Measurements from ENCODE around the gene METTL14.

METTL14 gene

DNA sequence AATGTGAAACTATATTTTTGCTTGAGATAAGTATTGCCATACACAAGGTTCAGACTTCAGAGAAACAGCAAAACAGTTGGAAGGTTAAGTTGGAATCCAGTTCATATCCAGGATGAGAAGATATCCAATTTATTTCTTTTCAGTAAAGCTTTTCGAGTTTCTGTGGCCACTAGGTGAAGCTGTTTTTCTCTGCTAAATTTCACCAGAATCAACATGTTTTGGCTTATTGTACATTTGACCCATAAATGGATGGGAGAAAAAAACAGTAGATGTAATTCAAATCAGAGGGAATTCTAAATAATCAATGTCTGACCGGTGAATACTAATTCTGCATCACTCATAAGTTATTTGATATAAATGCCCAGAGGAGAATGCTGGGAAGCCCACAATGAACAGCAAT lies 9.1 kb upstream of the METTL14 start:
- no peak overlapping the region for H2AFZ ChIP-seq (ENCODE audit: low read length)
- no peak overlapping the region for H3K4me2 ChIP-seq (ENCODE audit: low read depth, low read length, poor library complexity, severe bottlenecking)
- H3K79me2 ChIP-seq (ENCODE audit: insufficient read depth, low read length), result no peaks in the 10 kb centered on the region
- H3K36me3 ChIP-seq (ENCODE audit: insufficient read depth, low read length), result no peaks in the 10 kb centered on the region
- no peaks in the 10 kb centered on the region for H3F3A ChIP-seq (ENCODE audit: low read depth)
- H3K9me2 ChIP-seq (replicated peaks; ENCODE audit: low read depth, low read length), result no peaks in the 10 kb centered on the region
- H3K9me3 ChIP-seq (ENCODE audit: insufficient read depth, low read depth, low read length), result no peaks in the 10 kb centered on the region
- no peak overlapping the region for H3K9ac ChIP-seq (ENCODE audit: low read depth, low read length, poor library complexity, severe bottlenecking)
- H4K20me1 ChIP-seq (ENCODE audit: insufficient read depth, low read length, poor library complexity, severe bottlenecking), result no peaks in the 10 kb centered on the region
- no peak overlapping the region for H3K4me3 ChIP-seq (ENCODE audit: low read length, poor library complexity, severe bottlenecking)
- no peaks in the 10 kb centered on the region for H3K27me3 ChIP-seq (ENCODE audit: insufficient read depth, low read length, poor library complexity, severe bottlenecking)
- TF ChIP-seq, protein P1, sequence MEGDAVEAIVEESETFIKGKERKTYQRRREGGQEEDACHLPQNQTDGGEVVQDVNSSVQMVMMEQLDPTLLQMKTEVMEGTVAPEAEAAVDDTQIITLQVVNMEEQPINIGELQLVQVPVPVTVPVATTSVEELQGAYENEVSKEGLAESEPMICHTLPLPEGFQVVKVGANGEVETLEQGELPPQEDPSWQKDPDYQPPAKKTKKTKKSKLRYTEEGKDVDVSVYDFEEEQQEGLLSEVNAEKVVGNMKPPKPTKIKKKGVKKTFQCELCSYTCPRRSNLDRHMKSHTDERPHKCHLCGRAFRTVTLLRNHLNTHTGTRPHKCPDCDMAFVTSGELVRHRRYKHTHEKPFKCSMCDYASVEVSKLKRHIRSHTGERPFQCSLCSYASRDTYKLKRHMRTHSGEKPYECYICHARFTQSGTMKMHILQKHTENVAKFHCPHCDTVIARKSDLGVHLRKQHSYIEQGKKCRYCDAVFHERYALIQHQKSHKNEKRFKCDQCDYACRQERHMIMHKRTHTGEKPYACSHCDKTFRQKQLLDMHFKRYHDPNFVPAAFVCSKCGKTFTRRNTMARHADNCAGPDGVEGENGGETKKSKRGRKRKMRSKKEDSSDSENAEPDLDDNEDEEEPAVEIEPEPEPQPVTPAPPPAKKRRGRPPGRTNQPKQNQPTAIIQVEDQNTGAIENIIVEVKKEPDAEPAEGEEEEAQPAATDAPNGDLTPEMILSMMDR (conservative IDR thresholded peaks at IDR 0.05; ENCODE audit: low read length), result peak; percentile 28; the same call in 1 of the 2 replicates
- TF ChIP-seq EZH2phosphoT487 (IDR thresholded peaks at IDR 0.05; ENCODE audit: borderline replicate concordance), result no peak
- no peaks in the 10 kb centered on the region for H3K4me1 ChIP-seq (ENCODE audit: insufficient read depth, low read length, poor library complexity, severe bottlenecking)

DNA sequence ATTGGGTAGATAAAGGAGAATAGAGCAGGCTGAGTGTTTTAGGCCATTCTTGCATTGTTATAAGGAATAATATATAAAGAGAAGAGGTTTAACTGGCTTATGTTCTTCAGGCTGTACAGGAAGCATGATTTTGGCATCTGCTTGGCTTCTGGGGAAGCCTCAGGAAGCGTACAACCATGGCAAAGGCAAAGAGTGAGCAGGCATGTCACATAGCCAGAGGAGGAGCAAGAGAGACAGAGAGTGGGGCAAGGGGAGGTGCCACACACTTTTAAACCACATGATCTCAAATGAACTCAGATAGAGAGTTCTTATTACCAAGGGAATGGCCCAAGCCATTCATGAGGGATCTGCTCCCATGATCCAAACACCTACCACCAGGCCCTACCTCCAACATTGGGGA lies 4.4 kb upstream of the METTL14 start:
- H3K9me3 ChIP-seq (ENCODE audit: insufficient read depth, low read depth, low read length), result no peaks in the 10 kb centered on the region
- peaks cover 11% of the 10 kb centered on the region for H3K4me1 ChIP-seq (ENCODE audit: insufficient read depth, low read length, poor library complexity, severe bottlenecking)
- no peak for TF ChIP-seq EZH2phosphoT487 (IDR thresholded peaks at IDR 0.05; ENCODE audit: borderline replicate concordance)
- TF ChIP-seq, protein P1 (conservative IDR thresholded peaks at IDR 0.05; ENCODE audit: low read length), result 0 out of 2 replicates have a peak, but pooled peaks have one; percentile 8
- no peak overlapping the region for H3K4me3 ChIP-seq (ENCODE audit: low read length, poor library complexity, severe bottlenecking)
- H3K9me2 ChIP-seq (replicated peaks; ENCODE audit: low read depth, low read length), result no peaks in the 10 kb centered on the region
- H3K27me3 ChIP-seq (ENCODE audit: insufficient read depth, low read length, poor library complexity, severe bottlenecking), result no peaks in the 10 kb centered on the region
- no peak overlapping the region for H3K9ac ChIP-seq (ENCODE audit: low read depth, low read length, poor library complexity, severe bottlenecking)
- no peaks in the 10 kb centered on the region for H3F3A ChIP-seq (ENCODE audit: low read depth)
- no peak overlapping the region for H3K4me2 ChIP-seq (ENCODE audit: low read depth, low read length, poor library complexity, severe bottlenecking)
- no peak overlapping the region for H2AFZ ChIP-seq (ENCODE audit: low read length)
- H3K36me3 ChIP-seq (ENCODE audit: insufficient read depth, low read length), result no peaks in the 10 kb centered on the region
- peaks cover 6% of the 10 kb centered on the region for H3K79me2 ChIP-seq (ENCODE audit: insufficient read depth, low read length)
- H4K20me1 ChIP-seq (ENCODE audit: insufficient read depth, low read length, poor library complexity, severe bottlenecking), result peaks cover 2% of the 10 kb centered on the region

DNA sequence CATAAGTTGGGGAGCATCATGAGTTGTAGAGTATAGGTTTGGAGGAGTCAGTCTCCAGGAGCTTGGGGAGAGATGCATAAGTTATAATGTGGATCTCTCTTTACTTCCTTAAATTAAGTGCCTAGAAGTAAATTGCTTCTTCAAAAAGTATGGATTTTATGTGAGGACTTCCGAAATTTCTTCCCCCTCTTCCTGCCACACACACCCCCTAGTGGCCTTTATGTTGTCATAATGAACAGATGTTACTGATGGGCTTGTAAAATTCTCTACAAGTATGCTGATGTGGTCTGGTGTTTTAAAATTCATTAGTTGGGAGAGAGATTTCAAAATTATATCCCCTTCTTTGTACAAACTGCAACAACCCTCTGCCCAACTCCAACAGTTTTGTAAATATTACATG lies 2.3 kb upstream of the METTL14 start:
- H3F3A ChIP-seq (ENCODE audit: low read depth), result no peaks in the 10 kb centered on the region
- no peaks in the 10 kb centered on the region for H3K27me3 ChIP-seq (ENCODE audit: insufficient read depth, low read length, poor library complexity, severe bottlenecking)
- peaks cover 27% of the 10 kb centered on the region for H3K79me2 ChIP-seq (ENCODE audit: insufficient read depth, low read length)
- H3K9me2 ChIP-seq (replicated peaks; ENCODE audit: low read depth, low read length), result no peaks in the 10 kb centered on the region
- H4K20me1 ChIP-seq (ENCODE audit: insufficient read depth, low read length, poor library complexity, severe bottlenecking), result peaks cover 23% of the 10 kb centered on the region
- H3K4me2 ChIP-seq (ENCODE audit: low read depth, low read length, poor library complexity, severe bottlenecking), result peak overlapping the region; percentile 98
- TF ChIP-seq, protein P1 (conservative IDR thresholded peaks at IDR 0.05; ENCODE audit: low read length), result peak; percentile 70
- no peak for TF ChIP-seq EZH2phosphoT487 (IDR thresholded peaks at IDR 0.05; ENCODE audit: borderline replicate concordance)
- peak overlapping the region; percentile 44 for H3K9ac ChIP-seq (ENCODE audit: low read depth, low read length, poor library complexity, severe bottlenecking)
- H2AFZ ChIP-seq (ENCODE audit: low read length), result peak overlapping the region; percentile 92
- H3K4me3 ChIP-seq (ENCODE audit: low read length, poor library complexity, severe bottlenecking), result peak overlapping the region; percentile 74
- peaks cover 32% of the 10 kb centered on the region for H3K4me1 ChIP-seq (ENCODE audit: insufficient read depth, low read length, poor library complexity, severe bottlenecking)
- H3K36me3 ChIP-seq (ENCODE audit: insufficient read depth, low read length), result no peaks in the 10 kb centered on the region; the same call in 1 of the 2 replicates
- no peaks in the 10 kb centered on the region for H3K9me3 ChIP-seq (ENCODE audit: insufficient read depth, low read depth, low read length)
